Daoy (cell line): ENCODE results near the gene DYNC1I1. TPM values are rescaled to one million over a fixed set of nuclear protein-coding genes. Genes with fewer than 3 reads are reported as not detected.
A peak's percentile ranks its signal among the peaks of the same experiment; 100 is the strongest.

Experiments used
- DNase-seq: peaks from one replicate; pipeline ENCODE4 v3.0.0-alpha.2; 2015; ENCODE audit warnings: low read depth
- total RNA-seq: library from RNA; depleted of rRNA; stranded (reverse); fragments of >200 nt; shearing (Covaris generic); gene quantifications from 2 replicates; pipeline ENCODE4 v1.2.3, GENCODE V29; 2014

The DYNC1I1 gene
- total RNA-seq, 1 experiment from 2014 or later = 5.0 TPM

DNA sequence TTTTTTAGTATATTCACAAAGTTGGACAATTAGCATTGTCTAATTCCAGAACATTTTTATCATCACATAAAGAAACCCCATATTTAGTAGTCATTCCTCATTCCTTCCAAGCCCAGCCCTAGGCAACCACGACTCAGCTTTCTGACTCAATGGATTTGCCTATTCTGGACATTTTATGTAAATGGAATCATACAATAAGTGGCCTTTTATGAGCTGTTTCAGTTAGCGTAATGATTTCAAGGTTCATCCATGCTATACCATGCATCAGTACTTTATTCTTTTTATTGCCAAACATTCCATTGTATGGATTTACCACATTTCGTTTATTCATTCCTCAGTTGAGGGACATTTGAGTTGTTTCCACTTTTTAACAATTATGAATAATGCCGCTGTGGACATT lies 249.2 kb downstream of the DYNC1I1 start:
- no peak for DNase-seq

- DNase-seq = no peak
Measured at GRCh38 chr7:96023387-96023786, 251.0 kb downstream of the DYNC1I1 start.

- DNase-seq = no peak
Measured at GRCh38 chr7:96026010-96026409, 253.7 kb downstream of the DYNC1I1 start.

DNA sequence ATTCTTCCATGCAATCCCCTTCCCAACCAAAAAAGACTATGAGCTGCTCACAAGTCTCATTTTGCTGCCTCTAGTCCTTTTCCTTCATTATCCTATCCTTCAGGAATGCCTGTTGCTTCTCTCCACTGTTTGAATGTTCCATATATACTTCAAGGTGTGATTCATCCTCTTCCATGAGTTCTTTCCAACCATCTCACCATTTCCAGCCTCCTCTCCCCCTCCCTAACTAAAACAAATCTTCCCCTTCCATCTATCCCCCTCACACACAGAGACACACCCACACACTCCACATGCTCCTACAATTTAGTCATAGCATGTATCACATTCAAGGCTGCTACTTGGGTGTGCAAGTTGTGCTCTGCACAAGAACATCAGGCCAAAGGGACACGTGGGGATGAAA lies 254.3 kb downstream of the DYNC1I1 start:
- DNase-seq = peak; percentile 3

DNA sequence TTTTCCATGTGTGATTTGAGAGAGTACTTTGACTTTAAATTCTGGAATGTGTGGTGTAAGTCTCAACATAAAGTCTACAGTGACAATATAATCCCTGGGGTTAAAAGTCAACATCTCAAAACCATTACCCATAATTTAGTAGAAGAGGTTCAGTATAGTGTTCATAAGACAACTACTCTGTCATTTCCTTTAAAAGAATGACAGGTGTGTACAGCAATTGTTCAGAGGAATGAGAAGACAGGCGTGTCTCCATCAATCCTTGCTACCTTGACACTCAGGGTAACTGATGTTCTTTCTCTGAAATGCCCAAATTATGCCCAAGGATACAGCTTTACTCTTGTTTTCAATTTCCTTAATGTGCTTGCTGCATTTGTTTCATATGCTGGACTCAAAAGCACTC lies 256.4 kb downstream of the DYNC1I1 start:
- no peak for DNase-seq

DNA sequence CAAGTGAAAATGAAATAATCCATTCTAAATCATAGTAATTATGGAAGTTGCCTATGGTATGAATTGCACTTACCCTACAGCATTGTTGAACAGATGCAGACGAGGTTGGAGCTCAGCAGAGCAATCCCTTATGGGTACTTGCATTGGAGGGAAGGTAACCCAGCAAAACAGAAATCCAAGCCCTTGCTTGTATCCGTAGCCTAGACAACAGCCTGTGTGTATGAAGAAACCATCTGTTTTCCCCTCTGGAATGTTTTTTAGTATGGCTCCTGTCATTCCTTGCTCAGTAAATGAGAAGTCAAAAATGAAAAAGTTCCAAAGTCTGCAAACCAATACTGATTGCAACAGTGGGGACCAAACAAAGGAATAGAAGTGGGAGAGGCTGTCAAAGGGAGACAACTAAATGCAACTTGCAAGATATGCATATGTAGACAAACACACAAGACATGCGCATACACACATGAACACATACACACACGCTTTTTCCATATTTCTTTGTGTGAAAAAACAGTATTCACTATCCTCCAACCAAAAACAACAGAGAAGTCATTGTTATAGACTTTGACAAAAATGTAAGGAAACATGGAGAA lies 260.8 kb downstream of the DYNC1I1 start:
- no peak for DNase-seq

GRCh38 chr7:96034940-96035727 lies 262.8 kb downstream of the DYNC1I1 start:
- DNase-seq = peak; percentile 2

DNA sequence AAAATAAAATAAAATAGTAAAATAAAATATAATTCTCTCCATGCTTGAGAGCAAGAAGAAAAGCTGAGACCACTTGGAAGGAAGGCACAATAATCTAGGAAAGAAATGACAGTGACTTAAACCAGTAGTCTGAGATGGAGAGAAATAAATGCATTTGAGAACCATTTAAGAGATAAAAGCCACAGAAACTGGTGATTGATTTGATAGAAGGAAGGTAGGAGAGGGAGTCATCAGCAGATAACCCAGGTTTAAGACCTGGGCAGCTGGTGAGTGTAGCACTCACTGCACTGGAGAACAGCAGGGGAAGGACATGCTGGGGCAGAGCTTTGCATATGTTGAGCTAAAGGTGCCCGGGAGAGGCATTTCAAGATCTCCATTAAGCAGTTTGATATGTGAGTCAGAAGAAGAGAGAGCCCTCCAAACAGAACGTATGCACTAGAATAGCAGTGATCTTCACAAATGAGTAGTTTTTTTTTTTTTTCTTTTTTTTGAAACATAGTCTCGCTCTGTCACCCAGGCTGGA lies 268.0 kb downstream of the DYNC1I1 start:
- no peak for DNase-seq

- no peak for DNase-seq
Measured at GRCh38 chr7:96041171-96041570, 268.8 kb downstream of the DYNC1I1 start.

DNA sequence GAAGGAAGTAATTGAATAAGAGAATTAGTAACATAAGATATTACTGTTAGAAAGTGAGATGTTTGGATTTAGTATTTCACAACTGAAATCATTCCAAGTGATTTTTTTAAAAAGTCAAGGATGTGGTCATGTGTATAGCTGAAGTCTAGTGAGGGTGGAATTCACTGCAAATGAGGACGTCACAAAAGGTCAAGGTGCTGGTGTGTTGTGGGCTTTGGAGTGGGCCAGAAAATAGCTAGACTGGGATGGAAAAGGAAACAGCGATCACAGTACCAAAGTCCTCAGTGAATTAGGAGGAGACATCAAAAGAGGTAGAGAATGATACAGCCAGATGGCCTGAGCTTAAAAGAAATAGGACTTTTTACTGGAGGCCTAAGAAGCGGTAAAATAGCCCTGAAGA lies 272.8 kb downstream of the DYNC1I1 start:
- DNase-seq = no peak

DNA sequence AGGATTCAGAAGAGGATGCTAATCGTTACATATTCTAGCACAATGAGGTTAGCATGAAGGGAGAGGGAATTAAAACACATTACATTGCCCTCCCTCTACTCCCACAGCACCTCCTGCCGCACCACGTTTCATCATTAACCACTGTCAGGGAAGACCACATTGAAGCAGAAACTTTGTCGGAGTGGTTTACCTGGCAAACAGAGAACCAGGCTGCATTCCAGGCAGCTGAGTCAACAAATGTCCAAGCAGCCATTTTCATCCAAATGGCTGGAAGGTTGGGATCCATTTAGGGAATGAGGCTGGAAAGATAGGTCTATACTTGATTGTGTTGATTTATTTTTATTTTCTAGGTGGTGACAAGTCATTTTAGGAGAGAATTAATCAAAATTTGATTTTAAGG lies 273.6 kb downstream of the DYNC1I1 start:
- peak; percentile 13 for DNase-seq

DNA sequence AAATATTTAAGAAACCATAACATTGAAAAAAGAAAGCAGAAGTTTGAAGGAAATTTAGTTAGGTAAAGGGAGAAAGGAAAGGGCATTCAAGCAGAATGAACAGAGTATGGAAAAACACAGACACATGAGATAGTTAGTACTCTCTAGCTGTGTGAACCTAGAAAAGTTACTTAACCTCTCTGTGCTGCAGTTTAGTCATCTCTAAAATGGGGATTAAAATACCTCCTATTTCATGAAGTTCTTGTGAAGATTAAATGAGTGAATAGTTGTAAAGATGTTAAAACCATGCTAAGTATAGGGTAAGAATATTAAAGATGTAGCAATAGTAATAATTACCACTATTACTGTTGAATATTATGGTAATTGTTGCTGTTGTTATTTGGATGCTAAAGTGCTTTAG lies 279.9 kb downstream of the DYNC1I1 start:
- no peak for DNase-seq

DNA sequence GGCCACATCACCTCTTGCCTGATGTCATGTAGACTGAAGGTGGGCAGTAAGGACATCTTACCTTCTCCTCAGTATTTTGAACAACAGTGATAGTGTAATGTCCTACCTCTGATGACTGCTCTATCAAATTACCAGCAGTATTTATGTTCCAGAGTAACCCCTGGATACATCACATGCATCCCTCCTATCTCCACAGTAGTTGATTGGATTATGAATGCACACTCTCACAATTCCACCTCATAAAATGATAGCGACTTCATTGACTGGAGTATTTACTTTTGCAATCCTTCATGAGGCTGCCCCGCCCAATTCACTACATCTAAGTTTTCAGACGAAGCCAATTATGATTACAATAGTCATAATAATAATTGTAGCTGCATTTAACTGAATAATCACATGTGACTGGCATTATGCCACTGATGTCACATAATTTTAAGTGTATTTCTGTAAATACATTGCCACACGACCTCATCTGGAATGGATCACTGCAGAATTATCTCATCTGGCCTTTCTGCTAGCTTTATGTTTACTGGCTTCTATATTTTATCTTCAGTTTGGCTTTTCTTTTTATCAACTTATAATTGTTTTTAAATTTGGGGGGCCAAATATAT lies 280.6 kb downstream of the DYNC1I1 start:
- DNase-seq = no peak

GRCh38 chr7:96055717-96056116 lies 283.4 kb downstream of the DYNC1I1 start:
- no peak for DNase-seq

GRCh38 chr7:96059075-96059474 lies 286.7 kb downstream of the DYNC1I1 start:
- DNase-seq = no peak

GRCh38 chr7:96061009-96061408 lies 288.7 kb downstream of the DYNC1I1 start:
- DNase-seq = no peak

GRCh38 chr7:96061844-96062243 lies 289.5 kb downstream of the DYNC1I1 start:
- no peak for DNase-seq

GRCh38 chr7:96067321-96067720 lies 295.0 kb downstream of the DYNC1I1 start:
- DNase-seq = no peak

GRCh38 chr7:96069401-96069800 lies 297.0 kb downstream of the DYNC1I1 start:
- DNase-seq = no peak

DNA sequence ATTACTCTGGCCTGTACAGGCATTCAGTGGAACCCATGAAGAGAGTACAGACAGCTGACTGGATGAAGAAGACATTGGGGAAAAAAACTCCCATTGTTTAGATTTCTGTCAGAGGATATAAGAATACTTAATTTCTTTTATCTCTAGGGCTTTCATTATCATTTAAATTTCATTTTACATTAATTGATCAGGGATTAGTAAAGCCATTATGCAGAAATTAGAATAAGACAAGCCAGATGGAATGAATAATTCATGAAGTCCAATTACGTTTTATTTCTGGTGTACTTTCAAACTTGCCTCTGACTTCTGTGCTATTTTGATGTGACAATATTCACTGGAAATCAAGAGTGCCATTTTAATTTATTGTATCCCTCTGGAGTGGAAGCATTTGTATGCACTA lies 302.5 kb downstream of the DYNC1I1 start:
- no peak for DNase-seq

- DNase-seq = peak; percentile 67
Measured at GRCh38 chr7:96075510-96076349, 303.4 kb downstream of the DYNC1I1 start.

GRCh38 chr7:96076350-96076707 lies 304.0 kb downstream of the DYNC1I1 start:
- no peak for DNase-seq
